RWPE2 (cell line): ENCODE results near the gene PLEKHM3.

ENCODE experiments used
- ATAC-seq: fragments of 200-7000 bp; cut with Tn5 transposase; 3 replicates; pipeline ENCODE4 v1.9.1; 2021; ENCODE audit warnings: low read depth
- DNase-seq: peaks from one replicate; pipeline ENCODE4 v3.0.0-alpha.2; 2020; ENCODE audit warnings: low spot score
- H3K27ac ChIP-seq: fragments of 450-650 bp; 2 replicates; pipeline ENCODE4 v1.5.1; 2017; ENCODE audit warnings: mild to moderate bottlenecking; ENCODE audit not compliant: poor library complexity, severe bottlenecking
- H3K27me3 ChIP-seq: fragments of 250-450 bp; sonication (Bioruptor Pico); 2 replicates; pipeline ENCODE4 v1.5.1; 2021; ENCODE audit warnings: mild to moderate bottlenecking, moderate library complexity; ENCODE audit not compliant: insufficient read depth, poor library complexity, severe bottlenecking
- H3K36me3 ChIP-seq: fragments of 250-450 bp; sonication (Bioruptor Pico); 2 replicates; pipeline ENCODE4 v1.5.1; 2020; ENCODE audit warnings: low read depth, mild to moderate bottlenecking, moderate library complexity
- H3K4me1 ChIP-seq: fragments of 250-450 bp; sonication (Bioruptor Pico); 2 replicates; pipeline ENCODE4 v1.5.1; 2021; ENCODE audit warnings: mild to moderate bottlenecking, moderate library complexity; ENCODE audit not compliant: insufficient read depth, poor library complexity, severe bottlenecking
- H3K4me3 ChIP-seq: fragments of 250-450 bp; sonication (Bioruptor Pico); 2 replicates; pipeline ENCODE4 v1.5.1; 2021; ENCODE audit warnings: mild to moderate bottlenecking, moderate library complexity; ENCODE audit not compliant: severe bottlenecking
- H3K9me3 ChIP-seq: fragments of 250-450 bp; sonication (Bioruptor Pico); 2 replicates; pipeline ENCODE4 v1.5.1; 2021; ENCODE audit warnings: mild to moderate bottlenecking, moderate library complexity; ENCODE audit not compliant: severe bottlenecking
- CTCF ChIP-seq: fragments of 450-650 bp; IDR thresholded peaks from one replicate; pipeline ENCODE4 v1.5.1; 2017; ENCODE audit warnings: mild to moderate bottlenecking, moderate library complexity; ENCODE audit not compliant: poor library complexity, severe bottlenecking

Gene PLEKHM3

GRCh38 chr2:207847807-207848544 is 177.4 kb downstream of the PLEKHM3 start:
- Histone ChIP-seq H3K9me3 (no peaks in the 10 kb centered on the region), H3K4me1 (peaks cover 14% of the 10 kb centered on the region), H3K36me3 (no peaks in the 10 kb centered on the region), H3K27me3 (no peaks in the 10 kb centered on the region), H3K27ac (peak overlapping the region; percentile 7), H3K4me3 (no peak overlapping the region)
- DNase-seq = no peak
- TF ChIP-seq CTCF = no peak
- peak; percentile 93 for ATAC-seq

- no peaks in the 10 kb centered on the region for H3K36me3 ChIP-seq
- H3K4me3 ChIP-seq = no peak overlapping the region
- ATAC-seq (no peak; the same call in 2 of the 3 replicates), DNase-seq (no peak)
- H3K27me3 ChIP-seq = no peaks in the 10 kb centered on the region
- no peaks in the 10 kb centered on the region for H3K9me3 ChIP-seq
- H3K4me1 ChIP-seq = peaks cover 14% of the 10 kb centered on the region
- peak overlapping the region; percentile 7 for H3K27ac ChIP-seq
- no peak for TF ChIP-seq CTCF
Observed at GRCh38 chr2:207847098-207847806, 178.1 kb downstream of the PLEKHM3 start.

- Histone ChIP-seq H3K9me3 (no peaks in the 10 kb centered on the region), H3K4me3 (no peak overlapping the region), H3K36me3 (no peaks in the 10 kb centered on the region), H3K27me3 (no peaks in the 10 kb centered on the region), H3K4me1 (peaks cover 14% of the 10 kb centered on the region), H3K27ac (no peak overlapping the region)
- ATAC-seq (no peak), DNase-seq (no peak)
- no peak for TF ChIP-seq CTCF
Observed at GRCh38 chr2:207845202-207845864, 180.0 kb downstream of the PLEKHM3 start.

GRCh38 chr2:207844648-207845047 is 180.7 kb downstream of the PLEKHM3 start:
- peaks cover 14% of the 10 kb centered on the region for H3K4me1 ChIP-seq
- H3K27me3 ChIP-seq = no peaks in the 10 kb centered on the region
- DNase-seq = no peak
- no peak for ATAC-seq
- H3K9me3 ChIP-seq = no peaks in the 10 kb centered on the region
- no peak for TF ChIP-seq CTCF
- no peak overlapping the region for H3K4me3 ChIP-seq
- no peaks in the 10 kb centered on the region for H3K36me3 ChIP-seq
- H3K27ac ChIP-seq = no peak overlapping the region
